ENCODE results near the gene NT5DC1. TPM values are rescaled to one million over a fixed set of nuclear protein-coding genes. Genes with fewer than 3 reads are reported as not detected.

The NT5DC1 gene
- total RNA-seq, 6 experiments from 2014 or later = 24.8 to 35.3 (median 31.9) TPM

GRCh38 chr6:116256694-116257093, 156.0 kb downstream of the NT5DC1 start:
- Mint-ChIP-seq H3K27ac (no peak overlapping the region), H3K4me3 (no peak overlapping the region), H3K36me3 (ENCODE audit: low read depth) (peaks cover 11% of the 10 kb centered on the region; the same call in 1 of the 2 replicates), H3K27me3 (ENCODE audit: insufficient read depth) (no peaks in the 10 kb centered on the region), H3K4me1 (ENCODE audit: low read depth) (peaks cover 18% of the 10 kb centered on the region), H3K9me3 (no peaks in the 10 kb centered on the region; the same call in 1 of the 2 replicates)
- no peak for DNase-seq
- no peak for TF ChIP-seq CTCF (IDR thresholded peaks at IDR 0.05)

- Mint-ChIP-seq H3K27me3 (ENCODE audit: insufficient read depth) (no peaks in the 10 kb centered on the region), H3K36me3 (ENCODE audit: low read depth) (peaks cover 29% of the 10 kb centered on the region), H3K27ac (no peak overlapping the region), H3K4me1 (ENCODE audit: low read depth) (peaks cover 24% of the 10 kb centered on the region), H3K9me3 (peaks cover 9% of the 10 kb centered on the region), H3K4me3 (no peak overlapping the region)
- no peak for TF ChIP-seq CTCF (IDR thresholded peaks at IDR 0.05)
- no peak for DNase-seq
Measured at GRCh38 chr6:116258520-116258919, 157.9 kb downstream of the NT5DC1 start.

- H3K4me1 Mint-ChIP-seq (ENCODE audit: low read depth) = peaks cover 63% of the 10 kb centered on the region
- no peak overlapping the region for H3K4me3 Mint-ChIP-seq
- peaks cover 20% of the 10 kb centered on the region for H3K9me3 Mint-ChIP-seq
- no peak for TF ChIP-seq CTCF (IDR thresholded peaks at IDR 0.05)
- H3K27ac Mint-ChIP-seq = no peak overlapping the region
- H3K27me3 Mint-ChIP-seq (ENCODE audit: insufficient read depth) = no peaks in the 10 kb centered on the region; the same call in 1 of the 2 replicates
- H3K36me3 Mint-ChIP-seq (ENCODE audit: low read depth) = peaks cover 48% of the 10 kb centered on the region
- no peak for DNase-seq
Measured at GRCh38 chr6:116263353-116263752, 162.7 kb downstream of the NT5DC1 start.

GRCh38 chr6:116265041-116265829, 164.6 kb downstream of the NT5DC1 start:
- Mint-ChIP-seq H3K36me3 (ENCODE audit: low read depth) (peaks cover 42% of the 10 kb centered on the region), H3K9me3 (peaks cover 20% of the 10 kb centered on the region), H3K4me3 (no peak overlapping the region; the same call in 1 of the 2 replicates), H3K27ac (peak overlapping the region; percentile 34; the same call in 1 of the 2 replicates), H3K27me3 (ENCODE audit: insufficient read depth) (no peaks in the 10 kb centered on the region; the same call in 1 of the 2 replicates), H3K4me1 (ENCODE audit: low read depth) (peaks cover 65% of the 10 kb centered on the region)
- peak; percentile 39 for DNase-seq
- TF ChIP-seq CTCF (IDR thresholded peaks at IDR 0.05) = 0 out of 2 replicates have a peak, but pooled peaks have one; percentile 6

DNA sequence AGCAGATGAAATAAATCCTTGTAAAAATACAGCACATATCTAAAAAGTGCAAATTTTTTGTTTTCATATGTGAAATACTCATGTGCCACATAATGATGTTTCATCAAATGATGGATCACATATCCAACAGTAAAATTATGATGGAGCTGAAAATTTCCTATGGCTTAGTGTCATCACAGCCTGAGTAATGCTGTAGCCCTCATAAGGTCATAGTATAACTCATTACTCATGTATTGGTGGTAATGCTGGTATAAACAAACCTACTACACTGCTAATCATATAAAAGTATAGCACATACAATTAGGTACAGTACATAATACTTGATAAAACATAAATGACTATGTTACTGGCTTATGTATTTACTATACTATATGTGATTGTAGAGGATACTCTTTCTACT, 166.2 kb downstream of the NT5DC1 start:
- TF ChIP-seq CTCF (IDR thresholded peaks at IDR 0.05) = no peak
- Mint-ChIP-seq H3K9me3 (peaks cover 20% of the 10 kb centered on the region), H3K36me3 (ENCODE audit: low read depth) (peaks cover 35% of the 10 kb centered on the region), H3K4me1 (ENCODE audit: low read depth) (peaks cover 53% of the 10 kb centered on the region), H3K27ac (no peak overlapping the region; the same call in 1 of the 2 replicates), H3K27me3 (ENCODE audit: insufficient read depth) (no peaks in the 10 kb centered on the region; the same call in 1 of the 2 replicates), H3K4me3 (no peak overlapping the region)
- peak; percentile 65 for DNase-seq
